Naive thymus-derived CD4-positive, alpha-beta T cell (primary cell): ENCODE data around the gene NDUFS2. TPM values are rescaled to one million over a fixed set of nuclear protein-coding genes. Genes with fewer than 3 reads are reported as not detected.

Experiments used
- ATAC-seq: fragments of 150-1000 bp; cut with Tn5 transposase; 2 replicates; pipeline ENCODE4 v1.10.0; 2021; ENCODE audit warnings: mild to moderate bottlenecking, moderate library complexity
- CTCF ChIA-PET: fragments of 350-600 bp; sonication (Branson Sonifier 250); formaldehyde crosslinking; loops from one replicate; lab custom pipeline; 2021; ENCODE audit warnings: antibody characterized with exemption; lab: Charles Lee
- POLR2A ChIA-PET: fragments of 350-600 bp; sonication (Branson Sonifier 250); formaldehyde crosslinking; loops from one replicate; lab custom pipeline; 2021; ENCODE audit warnings: antibody characterized with exemption, inconsistent platforms; lab: Charles Lee
- DNase-seq, 9 donors: peaks; one replicate each; pipeline versions ENCODE4 v3.0.0 to v3.0.0-alpha.2; 2020 to 2022; ENCODE audit warnings: mixed read lengths in 1 of 9
- H3K27ac ChIP-seq: one replicate; pipeline ENCODE4 v1.7.0; 2013; ENCODE audit warnings: mild to moderate bottlenecking, low read depth, low read length, moderate library complexity
- H3K27me3 ChIP-seq, 2 donors: one replicate each; pipeline ENCODE4 v1.7.0; 2013; ENCODE audit warnings: low read length in 2 of 2, mild to moderate bottlenecking in 2 of 2, moderate library complexity in 2 of 2; ENCODE audit not compliant: control insufficient read depth in 2 of 2, insufficient read depth in 2 of 2
- H3K36me3 ChIP-seq, 3 experiments: 1 replicate in 2 of 3; 2 replicates in 1 of 3; pipeline ENCODE4 v1.7.0; 2013; ENCODE audit warnings: low read length in 3 of 3, mild to moderate bottlenecking in 3 of 3, moderate library complexity in 1 of 3; ENCODE audit not compliant: insufficient read depth in 3 of 3, control insufficient read depth in 2 of 3
- H3K4me1 ChIP-seq, 2 donors: one replicate each; pipeline ENCODE4 v1.7.0; 2013; ENCODE audit warnings: low read length in 2 of 2, mild to moderate bottlenecking in 2 of 2, moderate library complexity in 1 of 2; ENCODE audit not compliant: control insufficient read depth in 2 of 2, insufficient read depth in 2 of 2
- H3K4me3 ChIP-seq: 2 replicates; pipeline ENCODE4 v1.7.0; 2013; ENCODE audit warnings: mild to moderate bottlenecking, low read length
- H3K9me3 ChIP-seq, 3 experiments: 1 replicate in 2 of 3; 2 replicates in 1 of 3; pipeline ENCODE4 v1.7.0; 2013; ENCODE audit warnings: low read length in 3 of 3; ENCODE audit not compliant: control insufficient read depth in 2 of 3
- H3K27ac Mint-ChIP-seq, 9 donors: one replicate each; pipeline ENCODE4 v1.8.0; 2020 to 2022; ENCODE audit warnings: mixed read lengths in 9 of 9, mild to moderate bottlenecking in 8 of 9, moderate library complexity in 5 of 9, inconsistent platforms in 2 of 9
- H3K27me3 Mint-ChIP-seq, 5 donors: one replicate each; pipeline ENCODE4 v1.8.0; 2021 to 2022; ENCODE audit warnings: mixed read lengths in 5 of 5, mild to moderate bottlenecking in 1 of 5
- H3K36me3 Mint-ChIP-seq, 5 donors: one replicate each; pipeline ENCODE4 v1.8.0; 2020 to 2022; ENCODE audit warnings: mixed read lengths in 5 of 5, mild to moderate bottlenecking in 3 of 5, inconsistent platforms in 1 of 5
- H3K4me1 Mint-ChIP-seq, 7 donors: one replicate each; pipeline ENCODE4 v1.8.0; 2020 to 2022; ENCODE audit warnings: mixed read lengths in 7 of 7, mild to moderate bottlenecking in 3 of 7, inconsistent platforms in 1 of 7
- H3K4me3 Mint-ChIP-seq, 10 donors: one replicate each; pipeline ENCODE4 v1.8.0; 2020 to 2022; ENCODE audit warnings: mild to moderate bottlenecking in 10 of 10, mixed read lengths in 10 of 10, moderate library complexity in 6 of 10, inconsistent platforms in 2 of 10
- H3K9me3 Mint-ChIP-seq, 11 donors: one replicate each; pipeline ENCODE4 v1.8.0; 2020 to 2022; ENCODE audit warnings: mixed read lengths in 11 of 11, mild to moderate bottlenecking in 4 of 11, inconsistent platforms in 1 of 11, moderate library complexity in 1 of 11
- intact Hi-C, 2 donors: fragments of 100-400 bp; cut with micrococcal nuclease; formaldehyde crosslinking; loops; one replicate each; pipeline ENCODE4 v1.15.1; 2023
- polyA plus RNA-seq, 2 donors: library from polyadenylated mRNA; unstranded; fragments of 300-500 nt; fragmentation: Illumina TruSeq; gene quantifications; one replicate each; pipeline ENCODE4 v1.2.3, GENCODE V29; 2021
- total RNA-seq, 6 experiments: library from RNA in 5 of 6; stranded (reverse) in 5 of 6; gene quantifications; 1 replicate in 5 of 6; 2 replicates in 1 of 6; pipeline ENCODE4 v1.2.3 and lab custom pipeline; 2021 to 2026

Gene NDUFS2
- total and polyA plus RNA-seq, 7 experiments from 2014 or later: 64.1 to 131 (median 94.6) TPM

DNA sequence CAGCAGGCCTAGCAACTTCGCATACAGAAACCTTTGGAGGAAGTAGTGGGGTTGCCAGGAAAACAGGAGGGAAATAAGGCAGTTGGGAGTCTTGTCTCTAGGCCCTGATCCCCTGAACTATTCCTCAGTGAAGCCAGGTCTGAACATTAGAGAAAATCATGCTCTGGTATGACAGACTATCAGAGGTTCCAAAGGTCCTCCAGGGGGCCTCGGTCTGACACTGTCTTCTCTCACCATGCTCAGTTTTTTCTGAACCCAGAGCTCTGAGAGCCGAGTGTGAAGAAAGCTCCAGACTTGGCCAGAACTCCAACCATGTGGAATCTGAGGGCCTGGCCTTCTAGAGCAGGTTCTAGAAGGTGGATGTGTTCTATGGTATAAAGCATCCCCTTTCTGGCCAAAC lies 27.7 kb downstream of the NDUFS2 start:
- peaks cover 8 to 24% of the 10 kb centered on the region in 2 donors for H3K4me1 ChIP-seq
- peaks cover 0 to 13% (median 3%) of the 10 kb centered on the region in 5 donors for H3K36me3 Mint-ChIP-seq
- DNase-seq (no peak), ATAC-seq (no peak)
- no peak overlapping the region for H3K4me3 ChIP-seq
- no peaks in the 10 kb centered on the region for H3K9me3 ChIP-seq
- no peaks in the 10 kb centered on the region for H3K27me3 ChIP-seq
- H3K27ac Mint-ChIP-seq: peak overlapping the region in 5 of 9 donors; percentile 18 to 67 (median 34)
- no peaks in the 10 kb centered on the region for H3K27me3 Mint-ChIP-seq
- H3K9me3 Mint-ChIP-seq: no peaks in the 10 kb centered on the region
- H3K36me3 ChIP-seq: peaks cover 0 to 26% (median 0%) of the 10 kb centered on the region in 3 experiments
- peaks cover 19 to 37% (median 32%) of the 10 kb centered on the region in 7 donors for H3K4me1 Mint-ChIP-seq
- no peak overlapping the region for H3K4me3 Mint-ChIP-seq
- CTCF ChIA-PET: interaction anchor here (0.5 to 8.2 kb wide), 11 partner anchors 11 to 154 kb away, joined by 3 to 91 read pairs (median 3); partner anchors contain the start of genes NDUFS2 and SDHC
- intact Hi-C loops: loop anchor here (5.0 to 10.0 kb wide), 5 partner anchors 137 to 965 kb away; partner anchors contain the start of genes CFAP126 (in 1 of the 2), DCAF8 (in 1 of the 2) and USF1 (in 1 of the 2)
- POLR2A ChIA-PET: interaction anchor here (0.5 to 16.8 kb wide), 4 partner anchors 31 to 84 kb away, joined by 3 to 508 read pairs (median 8); partner anchors contain the start of genes ADAMTS4, NDUFS2 and SDHC
- H3K27ac ChIP-seq: no peak overlapping the region

- ATAC-seq: no peak
- intact Hi-C loops: no loop called here
- no peaks in the 10 kb centered on the region for H3K9me3 ChIP-seq
These were observed 28.6 kb downstream of the NDUFS2 start for GRCh38 chr1:161230762-161231161.

DNA sequence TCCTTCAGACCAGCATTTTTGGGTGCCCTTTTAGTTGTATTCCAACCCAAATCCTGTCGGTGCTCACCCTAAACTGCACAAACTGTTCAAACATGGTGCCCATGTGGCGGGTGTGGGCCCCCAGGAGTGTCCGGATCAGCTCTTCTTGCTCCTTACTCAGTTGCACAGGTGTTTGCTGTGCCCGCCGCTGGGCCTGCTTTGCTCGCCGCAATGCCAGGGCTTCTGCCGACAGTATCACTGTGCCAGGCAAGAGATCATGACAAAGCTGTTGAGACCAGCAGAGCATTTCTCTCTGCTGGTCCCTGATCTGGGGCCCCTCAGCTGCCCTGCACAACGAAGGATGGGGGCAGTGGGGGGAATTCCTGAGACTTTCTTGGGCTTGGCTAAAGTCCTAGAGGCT lies 30.9 kb downstream of the NDUFS2 start:
- ChIA-PET POLR2A (no interaction called here), CTCF (interaction anchor here (8.2 kb wide), 1 partner anchor 151 kb away, joined by 91 read pairs; no protein-coding TSS in a partner anchor)
- peaks cover 0 to 6% (median 5%) of the 10 kb centered on the region in 7 donors for H3K4me1 Mint-ChIP-seq
- Histone ChIP-seq H3K27me3 (no peaks in the 10 kb centered on the region), H3K4me1 (no peaks in the 10 kb centered on the region), H3K4me3 (no peak overlapping the region), H3K9me3 (no peaks in the 10 kb centered on the region), H3K27ac (no peak overlapping the region), H3K36me3 (peaks cover 0 to 26% (median 0%) of the 10 kb centered on the region in 3 experiments)
- H3K4me3 Mint-ChIP-seq: no peak overlapping the region
- H3K27ac Mint-ChIP-seq: peak overlapping the region in 2 of 9 donors; percentile 19 to 26
- ATAC-seq (no peak), DNase-seq (no peak)
- H3K27me3 Mint-ChIP-seq: no peaks in the 10 kb centered on the region
- intact Hi-C loops: no loop called here
- no peaks in the 10 kb centered on the region for H3K9me3 Mint-ChIP-seq
- H3K36me3 Mint-ChIP-seq: peaks cover 0 to 7% (median 3%) of the 10 kb centered on the region in 5 donors

More at GRCh38 chr1:161230762-161231161, 28.6 kb downstream of the NDUFS2 start:
- peaks cover 13 to 29% (median 25%) of the 10 kb centered on the region in 7 donors for H3K4me1 Mint-ChIP-seq
- no peaks in the 10 kb centered on the region for H3K27me3 ChIP-seq
- ChIA-PET POLR2A (interaction anchor here (1.6 to 16.8 kb wide), 2 partner anchors 31 to 83 kb away, joined by 10 to 508 read pairs; partner anchors contain the start of genes ADAMTS4, NDUFS2 and SDHC), CTCF (interaction anchor here (0.6 to 8.2 kb wide), 12 partner anchors 8 to 154 kb away, joined by 3 to 91 read pairs (median 4); partner anchors contain the start of genes NDUFS2 and SDHC)
- no peak overlapping the region for H3K4me3 ChIP-seq
- H3K4me3 Mint-ChIP-seq: no peak overlapping the region
- H3K9me3 Mint-ChIP-seq: no peaks in the 10 kb centered on the region
- H3K27me3 Mint-ChIP-seq: no peaks in the 10 kb centered on the region
- H3K4me1 ChIP-seq: peaks cover 8 to 17% of the 10 kb centered on the region in 2 donors
- H3K36me3 ChIP-seq: peaks cover 0 to 26% (median 0%) of the 10 kb centered on the region in 3 experiments
- no peak for DNase-seq
- peaks cover 0 to 13% (median 3%) of the 10 kb centered on the region in 5 donors for H3K36me3 Mint-ChIP-seq
- peak overlapping the region in 2 of 9 donors; percentile 48 to 74 for H3K27ac Mint-ChIP-seq
- no peak overlapping the region for H3K27ac ChIP-seq

DNA sequence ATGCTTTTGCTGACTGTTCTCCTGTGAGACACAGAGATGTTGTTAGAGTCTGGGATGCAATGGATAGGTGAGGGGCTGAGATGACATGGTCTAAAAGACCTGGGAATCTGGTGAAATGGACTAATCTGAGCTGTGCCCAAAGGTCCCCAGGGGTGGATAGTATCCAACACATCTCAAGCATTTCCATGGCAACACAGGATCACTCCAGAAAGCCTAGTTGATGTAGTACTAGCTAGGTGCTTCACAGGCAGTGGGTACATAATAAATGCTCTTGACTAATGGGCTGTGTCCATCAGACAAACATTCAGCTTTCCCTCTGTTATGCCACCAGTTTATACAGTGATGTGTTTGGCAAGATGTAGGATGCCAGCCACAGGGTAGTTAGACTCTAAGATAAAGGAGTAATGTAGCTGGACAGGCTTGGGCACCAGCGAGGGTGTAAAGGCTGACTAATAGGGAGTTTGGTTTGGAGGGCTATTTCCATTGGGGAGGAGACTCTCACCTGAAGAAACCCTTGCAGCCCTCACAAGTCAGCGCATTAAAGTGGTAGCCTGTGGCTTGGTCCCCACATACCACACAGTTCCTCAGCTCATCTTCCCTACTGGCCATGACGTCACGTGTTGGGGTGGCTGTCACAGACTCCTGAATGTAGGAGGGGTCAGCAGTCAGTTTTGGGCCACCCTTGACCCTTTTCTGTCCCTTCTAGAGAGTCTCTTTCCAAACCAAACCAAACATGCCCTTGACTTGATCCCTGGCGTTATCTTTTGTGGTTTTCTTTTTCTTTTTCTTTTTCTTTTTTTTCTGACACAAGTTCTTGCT lies 34.0 kb downstream of the NDUFS2 start:
- peaks cover 0 to 1% (median 0%) of the 10 kb centered on the region in 7 donors for H3K4me1 Mint-ChIP-seq
- ChIA-PET CTCF (interaction anchor here (2.2 kb wide), 1 partner anchor 10 kb away, joined by 10 read pairs; the partner anchor contains the start of gene TOMM40L), POLR2A (interaction anchor here (0.6 kb wide), 1 partner anchor 107 kb away, joined by 6 read pairs; no protein-coding TSS in a partner anchor)
- no peak overlapping the region for H3K4me3 Mint-ChIP-seq
- Histone ChIP-seq H3K27ac (no peak overlapping the region), H3K36me3 (no peaks in the 10 kb centered on the region), H3K4me1 (no peaks in the 10 kb centered on the region), H3K27me3 (no peaks in the 10 kb centered on the region), H3K4me3 (no peak overlapping the region), H3K9me3 (no peaks in the 10 kb centered on the region)
- H3K9me3 Mint-ChIP-seq: no peaks in the 10 kb centered on the region
- H3K27me3 Mint-ChIP-seq: peaks cover 0 to 9% (median 0%) of the 10 kb centered on the region in 5 donors
- no peaks in the 10 kb centered on the region for H3K36me3 Mint-ChIP-seq
- intact Hi-C loops: no loop called here
- ATAC-seq (peak; percentile 4), DNase-seq (no peak)
- no peak overlapping the region for H3K27ac Mint-ChIP-seq

DNA sequence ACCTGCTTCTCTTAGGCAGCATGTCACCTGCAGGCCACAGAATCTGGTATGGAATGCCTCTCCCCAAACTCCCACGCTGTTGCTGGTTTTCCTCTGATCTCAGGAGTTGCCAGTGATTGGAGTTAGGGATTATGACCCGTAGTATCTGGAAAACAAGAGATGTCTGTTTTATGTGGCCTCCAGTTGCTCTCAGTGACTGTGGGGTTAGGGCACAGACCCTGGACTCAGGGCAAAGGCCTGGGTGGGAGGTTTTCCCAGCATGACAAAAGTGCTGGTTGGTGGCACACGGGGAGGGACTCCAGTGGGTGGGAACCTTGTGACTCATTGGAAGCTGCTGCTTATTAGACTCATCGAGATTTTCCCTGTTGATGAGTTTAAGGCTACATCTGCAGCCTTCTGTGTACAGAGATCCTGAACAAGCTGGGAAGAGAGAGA lies 35.9 kb downstream of the NDUFS2 start, which contains the start of gene NR1I3:
Gene NR1I3 (minus strand): TSS at position 165 of the 435 bp plus-strand sequence. CDS start 1,638 bp downstream, outside the sequence.
- H3K9me3 Mint-ChIP-seq: no peaks in the 10 kb centered on the region
- Histone ChIP-seq H3K36me3 (no peaks in the 10 kb centered on the region), H3K4me3 (no peak within 1 kb of the TSS), H3K9me3 (no peaks in the 10 kb centered on the region), H3K27me3 (no peaks in the 10 kb centered on the region), H3K4me1 (no peaks in the 10 kb centered on the region), H3K27ac (no peak within 1 kb of the TSS)
- H3K27me3 Mint-ChIP-seq: peaks cover 0 to 12% (median 8%) of the 10 kb centered on the region in 5 donors
- ChIA-PET CTCF (interaction anchor here (0.6 kb wide), 1 partner anchor 7 kb away, joined by 4 read pairs; no protein-coding TSS in a partner anchor), POLR2A (interaction anchor here (0.6 to 0.7 kb wide), 2 partner anchors 62 to 67 kb away, joined by 4 read pairs; no protein-coding TSS in a partner anchor)
- peaks cover 0 to 2% (median 0%) of the 10 kb centered on the region in 7 donors for H3K4me1 Mint-ChIP-seq
- H3K36me3 Mint-ChIP-seq: no peaks in the 10 kb centered on the region
- intact Hi-C loops: no loop called here
- H3K27ac Mint-ChIP-seq: no peak within 1 kb of the TSS
- H3K4me3 Mint-ChIP-seq: no peak within 1 kb of the TSS
- no peak for DNase-seq
- ATAC-seq: no peak

GRCh38 chr1:161241682-161242081 lies 39.5 kb downstream of the NDUFS2 start:
- Histone ChIP-seq H3K4me1 (no peaks in the 10 kb centered on the region), H3K4me3 (no peak overlapping the region), H3K27ac (no peak overlapping the region), H3K36me3 (no peaks in the 10 kb centered on the region), H3K27me3 (no peaks in the 10 kb centered on the region), H3K9me3 (no peaks in the 10 kb centered on the region)
- ChIA-PET POLR2A (no interaction called here), CTCF (no interaction called here)
- Mint-ChIP-seq H3K27ac (no peak overlapping the region), H3K9me3 (peaks cover 0 to 1% (median 0%) of the 10 kb centered on the region in 11 donors), H3K4me1 (peaks cover 0 to 1% (median 0%) of the 10 kb centered on the region in 7 donors), H3K27me3 (peaks cover 0 to 14% (median 9%) of the 10 kb centered on the region in 5 donors), H3K36me3 (peaks cover 0 to 5% (median 0%) of the 10 kb centered on the region in 5 donors), H3K4me3 (no peak overlapping the region)
- intact Hi-C loops: no loop called here
- DNase-seq: no peak
- ATAC-seq: no peak
